DMS 273 treated with DMSO at 0.1 percent for 48 hours (cell line): Measurements from ENCODE around the gene FAM13B.
A peak's percentile ranks its signal among the peaks of the same experiment; 100 is the strongest.
"Not testable (repeated sequence)": the region's sequence is repeated elsewhere in the genome, so short reads cannot be mapped to it uniquely, and the experiment has no call there.

Experiments used
- DNase-seq: peaks from one replicate; lab custom pipeline; 2025; lab: John Stamatoyannopoulos, UW

The FAM13B gene

GRCh38 chr5:138035605-138036537 lies 3.0 kb upstream of the FAM13B start:
- DNase-seq, result peak; percentile 85

GRCh38 chr5:138033907-138034306 lies 1.0 kb upstream of the FAM13B start:
- no peak for DNase-seq

DNA sequence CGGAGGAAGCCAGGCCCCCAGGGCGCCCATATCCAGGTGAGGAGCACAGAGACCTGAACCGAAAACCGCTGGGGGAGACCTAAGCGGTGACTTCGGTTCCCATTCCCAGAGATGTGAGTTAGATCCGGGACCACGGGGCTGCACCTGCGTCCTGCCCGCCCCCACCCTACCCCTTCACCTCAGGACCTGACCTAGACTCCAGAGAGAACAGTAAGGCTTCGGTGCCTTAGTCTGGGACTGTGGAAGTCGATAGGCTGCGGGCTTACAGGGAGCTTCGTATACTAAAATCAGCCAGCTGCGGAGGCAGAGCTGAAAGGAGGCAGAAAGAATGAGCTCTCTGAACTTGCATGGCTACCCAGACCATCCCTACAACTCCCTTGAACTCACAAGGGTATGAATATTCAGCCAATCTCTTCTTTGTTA lies 518 bp upstream of the FAM13B start:
- no peak for DNase-seq

DNA sequence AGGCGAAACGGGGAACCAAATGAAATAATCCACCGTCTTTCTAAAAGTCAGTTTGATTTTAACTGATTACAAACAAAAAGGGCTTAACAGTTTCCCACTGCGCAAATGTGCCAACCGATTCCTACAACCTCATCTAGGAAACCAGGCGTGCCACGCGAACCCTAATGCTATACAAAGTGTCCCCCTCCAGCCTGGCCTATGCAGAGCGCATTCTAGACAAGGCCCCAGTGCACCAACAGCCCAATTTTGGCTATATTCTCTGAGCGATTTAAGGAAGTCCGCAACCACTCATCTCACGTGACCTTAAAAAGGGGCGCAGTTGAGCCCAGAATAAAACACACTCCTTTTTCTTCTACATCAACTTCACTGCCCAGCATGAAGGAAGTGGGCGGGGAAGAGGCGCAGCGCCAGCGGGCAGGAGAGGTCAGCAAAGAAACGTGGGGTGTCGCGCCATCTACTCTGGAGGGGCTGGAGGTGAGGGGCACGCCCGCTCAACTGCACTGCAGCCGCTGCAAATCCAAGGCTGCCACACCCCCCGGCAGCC lies 779 bp downstream of the FAM13B start:
- DNase-seq, result peak; percentile 29

DNA sequence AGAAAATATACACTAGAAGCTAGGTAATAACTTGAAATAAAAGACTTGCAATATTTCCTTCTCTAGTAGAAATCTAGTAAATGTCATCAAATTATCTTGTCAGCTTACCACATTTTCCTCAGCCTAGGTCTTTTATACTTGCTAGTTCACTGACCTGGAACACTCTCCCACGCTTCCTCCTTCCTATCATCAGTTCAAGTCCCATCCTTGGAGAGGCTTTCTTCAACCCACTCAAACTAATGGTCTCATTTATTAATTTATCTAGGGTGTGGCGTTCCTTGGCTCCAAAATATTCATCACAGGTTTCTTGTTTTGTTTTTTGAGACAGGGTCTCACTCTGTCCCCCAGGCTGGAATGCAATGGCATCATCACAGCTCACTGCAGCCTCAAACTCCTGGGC lies 2.9 kb downstream of the FAM13B start:
- no peak for DNase-seq

DNA sequence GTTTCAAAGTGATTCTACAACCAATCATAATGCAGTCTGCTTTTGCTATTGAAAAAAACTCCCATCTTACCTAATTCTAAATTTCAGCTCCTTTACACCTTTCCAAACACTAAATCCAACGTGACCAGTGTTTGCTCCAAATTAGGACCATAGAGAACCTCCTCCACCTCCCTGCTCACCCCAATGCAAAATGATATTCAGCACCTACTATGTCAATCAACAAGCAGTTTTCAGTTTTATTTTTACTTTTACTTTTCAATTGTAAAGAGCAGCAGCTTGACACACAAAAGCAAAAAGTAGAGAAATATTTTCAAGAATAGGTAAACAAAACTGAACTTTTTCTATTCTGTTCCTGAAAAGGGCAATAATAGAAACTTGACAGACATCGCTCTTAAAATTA lies 3.4 kb downstream of the FAM13B start:
- no peak for DNase-seq

DNA sequence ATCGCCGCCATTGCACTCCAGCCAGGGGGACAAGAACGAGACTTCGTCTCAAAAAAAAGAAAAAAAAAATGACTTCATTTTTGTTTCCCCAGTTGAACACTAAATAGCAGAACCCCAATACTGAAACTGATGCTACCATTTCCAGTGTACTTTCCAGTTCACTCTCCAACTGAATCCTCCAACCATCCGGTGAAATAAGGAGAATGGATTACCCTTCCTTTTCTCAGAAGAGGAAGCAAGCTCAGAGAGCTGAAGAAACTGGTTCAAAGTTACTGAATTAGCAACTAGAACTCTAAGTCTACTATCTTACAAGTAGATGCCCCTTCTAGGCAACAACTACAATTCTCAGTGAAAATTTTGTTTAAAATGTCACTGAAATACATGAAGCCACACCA lies 3.9 kb downstream of the FAM13B start:
- no peak for DNase-seq

- DNase-seq, result not testable (repeated sequence)
These were observed 4.5 kb downstream of the FAM13B start for GRCh38 chr5:138028262-138028970.

- not testable (repeated sequence) for DNase-seq
These were observed 6.1 kb downstream of the FAM13B start for GRCh38 chr5:138026793-138027192.

DNA sequence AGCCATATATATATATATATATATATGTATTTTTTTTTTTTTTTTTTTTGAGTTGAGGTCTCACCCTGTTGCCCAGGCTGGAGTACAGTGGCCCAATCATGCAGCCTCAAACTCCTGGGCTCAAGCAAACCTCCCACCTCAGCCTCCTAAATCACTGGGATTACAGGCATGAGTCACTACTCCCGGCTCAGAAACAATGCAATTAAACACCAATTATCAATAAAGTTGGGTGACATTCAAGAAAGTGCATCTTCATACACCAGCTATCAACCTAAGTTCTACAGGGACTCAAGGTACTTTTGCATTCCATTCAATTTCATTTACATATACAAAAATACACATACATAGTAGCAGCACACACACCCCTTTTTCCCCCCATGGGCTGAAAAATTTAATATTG lies 7.6 kb downstream of the FAM13B start:
- no peak for DNase-seq

GRCh38 chr5:138024117-138024516 lies 8.8 kb downstream of the FAM13B start:
- no peak for DNase-seq

DNA sequence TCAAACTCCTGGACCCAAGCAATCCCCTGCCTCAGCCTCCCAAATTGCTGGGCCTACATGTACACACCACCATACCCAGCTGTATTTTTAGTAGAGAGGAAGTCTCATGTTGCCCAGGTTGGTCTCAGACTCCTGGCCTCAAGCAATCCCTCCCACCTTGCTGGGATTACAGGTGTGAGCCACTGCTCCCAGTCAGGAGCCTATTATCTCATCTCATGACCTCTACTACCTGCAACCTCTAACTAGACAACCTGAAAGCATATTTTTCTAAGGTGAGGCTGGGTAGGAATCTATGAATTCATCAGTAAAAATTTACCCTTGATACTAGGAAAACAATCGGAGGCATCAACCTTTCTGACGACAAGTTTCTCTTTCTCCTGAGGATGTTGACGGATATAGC lies 10.0 kb downstream of the FAM13B start:
- DNase-seq, result no peak

- no peak for DNase-seq
These were observed 11.1 kb downstream of the FAM13B start for GRCh38 chr5:138021771-138022170.

DNA sequence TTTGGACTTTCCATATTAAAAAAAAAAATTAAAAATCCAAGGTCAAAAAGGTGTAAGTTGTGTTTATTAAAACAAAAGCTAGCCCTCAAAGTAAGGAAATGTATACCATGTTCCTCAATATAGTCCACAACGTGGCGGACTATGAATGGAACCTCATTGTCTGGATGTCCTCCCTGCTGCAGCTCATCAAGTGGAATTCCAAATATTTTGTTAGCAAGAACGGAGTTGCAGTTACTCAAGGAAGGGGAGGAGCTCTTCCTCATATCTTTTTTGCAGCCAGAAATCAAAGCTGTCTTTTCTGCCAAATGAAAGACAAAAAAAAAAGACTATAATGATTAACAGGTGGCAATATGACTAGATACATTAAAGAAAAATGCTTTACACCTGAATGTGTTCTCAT lies 14.0 kb downstream of the FAM13B start:
- no peak for DNase-seq

DNA sequence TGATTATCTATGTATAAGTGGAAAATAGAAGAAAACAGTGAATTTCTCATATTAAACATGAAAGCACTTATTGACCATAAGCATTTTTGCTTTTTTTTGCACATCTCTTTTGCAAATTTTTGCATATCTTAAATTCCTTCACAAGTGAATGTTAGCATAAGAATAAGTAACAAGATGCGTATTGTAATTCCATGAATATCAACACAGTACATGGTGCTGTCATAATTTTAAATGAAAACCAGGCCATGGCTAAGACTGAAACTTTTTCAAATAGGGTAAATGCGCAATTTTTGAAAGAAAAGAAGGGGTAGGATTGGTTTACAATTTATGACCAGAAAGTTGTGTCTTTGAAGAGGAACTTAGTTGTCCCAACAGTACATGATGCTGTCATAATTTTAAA lies 17.0 kb downstream of the FAM13B start:
- DNase-seq, result no peak

GRCh38 chr5:138011991-138012390 lies 20.9 kb downstream of the FAM13B start:
- DNase-seq, result no peak

- no peak for DNase-seq
These were observed 32.7 kb downstream of the FAM13B start for GRCh38 chr5:138000102-138000723.

DNA sequence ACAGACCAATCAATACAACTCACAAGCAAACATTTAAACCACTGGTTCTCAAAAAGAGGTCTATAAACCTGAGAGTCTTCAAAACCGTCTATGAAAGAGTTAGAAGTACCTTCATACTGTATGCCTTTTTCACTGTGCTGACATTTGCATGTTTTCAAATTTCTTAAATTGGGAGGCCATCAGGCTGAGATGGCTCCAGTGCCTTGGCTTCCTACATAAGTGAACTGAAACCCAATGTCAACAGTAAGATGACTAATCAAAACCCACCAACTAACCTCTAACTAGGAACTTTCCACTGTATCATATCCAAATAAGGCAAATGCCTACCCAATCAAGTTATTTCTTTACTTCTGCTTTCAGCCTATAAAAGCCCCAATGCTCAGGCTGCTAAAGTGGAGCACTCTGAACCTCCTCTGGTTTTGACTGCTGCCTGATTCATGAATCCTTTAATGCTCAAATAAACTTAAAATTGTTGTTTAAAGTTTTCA lies 35.1 kb downstream of the FAM13B start:
- no peak for DNase-seq

GRCh38 chr5:137995749-137996128 lies 37.1 kb downstream of the FAM13B start:
- no peak for DNase-seq

DNA sequence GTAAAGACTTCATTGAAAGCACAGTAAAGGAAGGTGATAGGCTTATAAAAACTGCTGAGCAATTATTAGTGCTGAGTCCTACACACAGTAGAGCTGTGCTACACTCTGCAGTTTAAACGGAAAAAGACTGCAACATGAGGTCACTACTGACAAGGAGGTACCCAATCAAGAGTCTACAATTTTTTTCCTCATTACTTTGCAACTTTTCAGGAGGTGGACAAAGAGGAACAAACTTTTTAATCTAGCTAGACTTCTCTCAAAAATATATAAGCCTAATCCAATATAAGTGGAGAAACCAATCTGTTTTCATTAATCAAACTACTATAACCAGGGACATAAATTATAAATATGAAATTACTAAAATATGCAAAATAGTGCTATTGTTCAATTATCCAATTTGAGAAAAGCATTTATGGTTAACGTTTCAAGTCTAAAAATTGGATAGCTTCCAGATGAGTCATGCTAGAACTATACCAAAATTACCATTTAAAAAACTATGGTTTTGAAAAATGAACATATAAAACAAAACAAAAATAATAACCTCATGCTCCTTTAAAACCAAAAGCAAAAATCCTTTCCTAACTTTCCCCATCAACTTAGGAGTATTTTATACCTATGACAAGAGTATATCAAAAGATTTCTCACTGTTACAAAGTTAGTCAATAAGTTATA lies 37.7 kb downstream of the FAM13B start:
- peak; percentile 25 for DNase-seq

DNA sequence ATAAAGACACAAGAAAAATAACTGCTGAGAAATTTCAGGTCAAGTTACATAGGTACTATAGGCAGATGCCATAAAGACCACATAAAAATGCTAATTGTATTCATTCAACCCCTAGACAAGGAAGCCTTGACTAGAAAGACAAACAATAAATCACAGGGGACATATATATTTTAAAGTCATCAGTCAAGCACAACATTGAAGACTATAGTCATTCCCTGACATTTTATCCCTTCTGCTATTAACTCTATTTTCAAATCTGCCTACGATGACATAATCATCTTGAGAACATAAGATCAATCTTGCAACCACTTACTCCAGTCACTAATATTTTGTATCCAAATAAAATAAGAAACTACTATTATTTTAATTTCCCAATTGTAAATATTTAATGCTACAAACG lies 38.3 kb downstream of the FAM13B start:
- no peak for DNase-seq

- no peak for DNase-seq
These were observed 43.5 kb downstream of the FAM13B start for GRCh38 chr5:137989419-137989818.
